ENCODE measurements around the gene ELOVL7.
"Not testable (repeated sequence)": the region's sequence is repeated elsewhere in the genome, so short reads cannot be mapped to it uniquely, and the experiment has no call there.

Gene ELOVL7

DNA sequence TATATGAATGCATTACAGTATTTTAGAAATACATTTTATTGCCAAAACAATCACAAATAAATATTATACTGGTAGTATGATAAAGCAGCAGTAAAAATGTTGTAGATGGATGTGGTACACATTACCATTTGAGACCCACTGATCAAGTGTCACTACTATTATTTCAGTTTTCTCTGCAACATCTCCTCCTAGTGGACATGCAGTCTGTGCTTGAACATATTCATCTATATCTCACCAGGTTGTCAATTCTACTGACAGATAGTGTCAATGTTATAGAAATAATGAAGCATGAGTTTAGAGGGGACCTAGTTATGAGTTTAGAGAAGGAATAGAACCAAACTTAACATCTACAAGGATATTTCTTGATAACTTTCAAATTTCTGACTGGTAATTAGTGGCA is 39.2 kb upstream of the ELOVL7 start:
- Histone ChIP-seq H3K27me3 (ENCODE audit: insufficient read depth, low read length) (no peaks in the 10 kb centered on the region), H3K27ac (ENCODE audit: low read depth, low read length, poor library complexity, severe bottlenecking) (no peak overlapping the region), H3K36me3 (ENCODE audit: insufficient read depth, low read length) (0 out of 2 replicates have a peak, but pooled peaks cover 5% of the 10 kb centered on the region), H3K4me1 (ENCODE audit: insufficient read depth, low read length, severe bottlenecking) (no peaks in the 10 kb centered on the region), H4K20me1 (ENCODE audit: insufficient read depth, low read length) (no peaks in the 10 kb centered on the region), H3K79me2 (ENCODE audit: insufficient read depth, low read length) (no peaks in the 10 kb centered on the region), H3K9me3 (ENCODE audit: low read length) (no peaks in the 10 kb centered on the region), H3F3A (ENCODE audit: insufficient read depth, low read length) (no peaks in the 10 kb centered on the region), H3K4me2 (ENCODE audit: low read length) (no peak overlapping the region), H2AFZ (ENCODE audit: low read length) (no peak overlapping the region), H3K9ac (ENCODE audit: low read length) (no peak overlapping the region), H3K4me3 (ENCODE audit: low read depth, low read length, poor library complexity, severe bottlenecking) (no peak overlapping the region), H3K9me2 (ENCODE audit: low read depth, low read length) (no peaks in the 10 kb centered on the region)
- TF ChIP-seq, protein P1, sequence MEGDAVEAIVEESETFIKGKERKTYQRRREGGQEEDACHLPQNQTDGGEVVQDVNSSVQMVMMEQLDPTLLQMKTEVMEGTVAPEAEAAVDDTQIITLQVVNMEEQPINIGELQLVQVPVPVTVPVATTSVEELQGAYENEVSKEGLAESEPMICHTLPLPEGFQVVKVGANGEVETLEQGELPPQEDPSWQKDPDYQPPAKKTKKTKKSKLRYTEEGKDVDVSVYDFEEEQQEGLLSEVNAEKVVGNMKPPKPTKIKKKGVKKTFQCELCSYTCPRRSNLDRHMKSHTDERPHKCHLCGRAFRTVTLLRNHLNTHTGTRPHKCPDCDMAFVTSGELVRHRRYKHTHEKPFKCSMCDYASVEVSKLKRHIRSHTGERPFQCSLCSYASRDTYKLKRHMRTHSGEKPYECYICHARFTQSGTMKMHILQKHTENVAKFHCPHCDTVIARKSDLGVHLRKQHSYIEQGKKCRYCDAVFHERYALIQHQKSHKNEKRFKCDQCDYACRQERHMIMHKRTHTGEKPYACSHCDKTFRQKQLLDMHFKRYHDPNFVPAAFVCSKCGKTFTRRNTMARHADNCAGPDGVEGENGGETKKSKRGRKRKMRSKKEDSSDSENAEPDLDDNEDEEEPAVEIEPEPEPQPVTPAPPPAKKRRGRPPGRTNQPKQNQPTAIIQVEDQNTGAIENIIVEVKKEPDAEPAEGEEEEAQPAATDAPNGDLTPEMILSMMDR (IDR thresholded peaks at IDR 0.05; ENCODE audit: low read length): peak; percentile 64
- TF ChIP-seq EZH2 (IDR thresholded peaks at IDR 0.05; ENCODE audit: borderline replicate concordance, low read length): no peak

DNA sequence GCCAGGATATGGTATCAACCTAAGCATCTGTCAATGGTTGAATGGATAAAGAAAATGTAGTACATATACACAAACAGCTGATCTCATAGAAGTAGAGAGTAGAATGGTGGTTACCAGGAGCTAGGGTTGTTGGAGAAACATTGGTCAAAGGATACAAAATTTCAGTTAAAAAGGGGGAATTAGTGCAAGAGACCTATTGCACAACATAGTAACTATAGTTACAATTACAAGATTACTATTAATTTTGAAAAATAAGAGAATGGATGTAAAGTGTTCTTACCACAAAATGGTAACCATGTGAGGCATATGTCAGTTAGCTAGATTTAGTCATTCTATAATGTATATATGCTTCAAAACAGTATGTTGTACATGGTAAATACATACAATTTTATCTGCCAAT is 28.8 kb upstream of the ELOVL7 start:
- no peaks in the 10 kb centered on the region for H3K27me3 ChIP-seq (ENCODE audit: insufficient read depth, low read length)
- no peaks in the 10 kb centered on the region for H3K36me3 ChIP-seq (ENCODE audit: insufficient read depth, low read length)
- TF ChIP-seq EZH2 (IDR thresholded peaks at IDR 0.05; ENCODE audit: borderline replicate concordance, low read length): no peak
- TF ChIP-seq, protein P1 (IDR thresholded peaks at IDR 0.05; ENCODE audit: low read length): no peak
- no peak overlapping the region for H3K4me2 ChIP-seq (ENCODE audit: low read length)
- H3F3A ChIP-seq (ENCODE audit: insufficient read depth, low read length): no peaks in the 10 kb centered on the region
- H3K4me1 ChIP-seq (ENCODE audit: insufficient read depth, low read length, severe bottlenecking): no peaks in the 10 kb centered on the region
- H3K27ac ChIP-seq (ENCODE audit: low read depth, low read length, poor library complexity, severe bottlenecking): no peak overlapping the region
- H4K20me1 ChIP-seq (ENCODE audit: insufficient read depth, low read length): no peaks in the 10 kb centered on the region
- no peak overlapping the region for H3K4me3 ChIP-seq (ENCODE audit: low read depth, low read length, poor library complexity, severe bottlenecking)
- no peak overlapping the region for H3K9ac ChIP-seq (ENCODE audit: low read length)
- peaks cover 14% of the 10 kb centered on the region for H3K9me3 ChIP-seq (ENCODE audit: low read length)
- H2AFZ ChIP-seq (ENCODE audit: low read length): no peak overlapping the region
- no peaks in the 10 kb centered on the region for H3K79me2 ChIP-seq (ENCODE audit: insufficient read depth, low read length)
- H3K9me2 ChIP-seq (ENCODE audit: low read depth, low read length): no peaks in the 10 kb centered on the region

DNA sequence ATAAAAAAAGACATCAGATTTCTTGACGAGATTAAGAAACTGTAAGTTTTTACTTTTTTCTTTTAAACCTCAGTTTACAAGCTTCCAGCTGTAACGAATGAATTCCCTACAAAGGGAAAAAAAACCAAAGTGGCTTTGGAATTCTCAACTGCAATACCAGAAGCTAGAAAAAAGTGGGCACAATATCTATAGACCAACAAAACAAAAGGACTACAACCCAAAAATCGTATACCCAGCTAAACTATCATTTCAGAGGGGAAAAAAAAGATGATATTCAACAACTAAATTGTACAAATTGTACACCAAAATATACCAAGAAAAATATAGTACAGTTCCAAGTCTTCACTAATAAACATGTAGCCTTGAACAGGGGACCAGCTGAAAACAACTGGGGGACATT is 26.8 kb upstream of the ELOVL7 start:
- Histone ChIP-seq H3K4me1 (ENCODE audit: insufficient read depth, low read length, severe bottlenecking) (no peaks in the 10 kb centered on the region), H2AFZ (ENCODE audit: low read length) (no peak overlapping the region), H3K27me3 (ENCODE audit: insufficient read depth, low read length) (no peaks in the 10 kb centered on the region), H3K4me2 (ENCODE audit: low read length) (no peak overlapping the region), H3K9me3 (ENCODE audit: low read length) (peaks cover 14% of the 10 kb centered on the region), H4K20me1 (ENCODE audit: insufficient read depth, low read length) (no peaks in the 10 kb centered on the region), H3K79me2 (ENCODE audit: insufficient read depth, low read length) (no peaks in the 10 kb centered on the region), H3K27ac (ENCODE audit: low read depth, low read length, poor library complexity, severe bottlenecking) (no peak overlapping the region), H3K4me3 (ENCODE audit: low read depth, low read length, poor library complexity, severe bottlenecking) (no peak overlapping the region), H3K9me2 (ENCODE audit: low read depth, low read length) (no peaks in the 10 kb centered on the region), H3K9ac (ENCODE audit: low read length) (no peak overlapping the region), H3F3A (ENCODE audit: insufficient read depth, low read length) (no peaks in the 10 kb centered on the region), H3K36me3 (ENCODE audit: insufficient read depth, low read length) (no peaks in the 10 kb centered on the region)
- no peak for TF ChIP-seq EZH2 (IDR thresholded peaks at IDR 0.05; ENCODE audit: borderline replicate concordance, low read length)
- TF ChIP-seq, protein P1 (IDR thresholded peaks at IDR 0.05; ENCODE audit: low read length): no peak

DNA sequence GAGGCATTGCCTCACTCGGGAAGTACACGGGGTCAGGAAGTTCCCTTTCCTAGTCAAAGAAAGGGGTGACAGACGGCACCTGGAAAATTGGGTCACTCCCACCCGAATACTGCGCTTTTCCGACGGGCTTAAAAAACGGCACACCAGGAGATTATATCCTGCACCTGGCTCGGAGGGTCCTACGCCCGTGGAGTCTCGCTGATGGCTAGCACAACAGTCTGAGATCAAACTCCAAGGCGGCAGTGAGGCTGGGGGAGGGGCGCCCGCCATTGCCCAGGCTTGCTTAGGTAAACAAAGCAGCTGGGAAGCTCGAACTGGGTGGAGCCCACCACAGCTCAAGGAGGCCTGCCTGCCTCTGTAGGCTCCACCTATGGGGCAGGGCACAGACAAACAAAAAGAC is 16.5 kb upstream of the ELOVL7 start:
- H3K9ac ChIP-seq (ENCODE audit: low read length); H3F3A ChIP-seq (ENCODE audit: insufficient read depth, low read length); H3K27ac ChIP-seq (ENCODE audit: low read depth, low read length, poor library complexity, severe bottlenecking); H3K4me3 ChIP-seq (ENCODE audit: low read depth, low read length, poor library complexity, severe bottlenecking); H4K20me1 ChIP-seq (ENCODE audit: insufficient read depth, low read length); H3K4me1 ChIP-seq (ENCODE audit: insufficient read depth, low read length, severe bottlenecking); H3K9me3 ChIP-seq (ENCODE audit: low read length); H3K9me2 ChIP-seq (ENCODE audit: low read depth, low read length); H2AFZ ChIP-seq (ENCODE audit: low read length); H3K27me3 ChIP-seq (ENCODE audit: insufficient read depth, low read length); H3K79me2 ChIP-seq (ENCODE audit: insufficient read depth, low read length); H3K36me3 ChIP-seq (ENCODE audit: insufficient read depth, low read length); H3K4me2 ChIP-seq (ENCODE audit: low read length): not testable (repeated sequence)

All from OCI-LY1 (cell line).